OCI-LY1 (cell line): ENCODE measurements around the gene CMTM7.

ENCODE experiments used
- EZH2 ChIP-seq: fragments of 200-600 bp; sonication (generic), shearing (Covaris generic); IDR thresholded peaks from 2 replicates; pipeline ENCODE4 v1.8.0; 2017; ENCODE audit warnings: borderline replicate concordance, mixed run types, mild to moderate bottlenecking, antibody characterized with exemption, low read length, moderate library complexity, mixed read lengths
- TF ChIP-seq, protein P1 (sequence below): fragments of 200-600 bp; sonication (generic), shearing (Covaris generic); IDR thresholded peaks from 2 replicates; pipeline ENCODE4 v1.5.1; 2017; ENCODE audit warnings: mild to moderate bottlenecking, antibody characterized with exemption, low read length, moderate library complexity, mixed read lengths

DNA sequence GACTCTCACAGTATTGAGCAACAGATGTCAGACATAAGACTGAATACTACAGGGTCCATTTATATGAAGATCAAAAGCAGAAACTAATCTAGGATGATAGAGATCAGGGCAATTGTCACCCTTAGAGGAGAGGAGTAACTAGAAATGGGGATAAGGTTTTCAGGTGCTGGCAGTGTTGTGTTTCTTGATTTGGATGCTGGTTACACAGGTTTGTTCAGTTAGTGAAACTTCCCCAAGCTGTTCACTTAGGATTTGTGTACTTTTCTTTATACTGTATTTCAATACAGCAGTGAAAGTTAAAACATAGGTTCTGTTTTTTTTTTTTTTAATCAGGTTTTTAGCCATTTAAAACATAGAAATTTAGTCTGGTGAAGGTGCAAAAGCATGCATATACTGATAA, 39.1 kb upstream of the CMTM7 start:
- TF ChIP-seq, protein P1, sequence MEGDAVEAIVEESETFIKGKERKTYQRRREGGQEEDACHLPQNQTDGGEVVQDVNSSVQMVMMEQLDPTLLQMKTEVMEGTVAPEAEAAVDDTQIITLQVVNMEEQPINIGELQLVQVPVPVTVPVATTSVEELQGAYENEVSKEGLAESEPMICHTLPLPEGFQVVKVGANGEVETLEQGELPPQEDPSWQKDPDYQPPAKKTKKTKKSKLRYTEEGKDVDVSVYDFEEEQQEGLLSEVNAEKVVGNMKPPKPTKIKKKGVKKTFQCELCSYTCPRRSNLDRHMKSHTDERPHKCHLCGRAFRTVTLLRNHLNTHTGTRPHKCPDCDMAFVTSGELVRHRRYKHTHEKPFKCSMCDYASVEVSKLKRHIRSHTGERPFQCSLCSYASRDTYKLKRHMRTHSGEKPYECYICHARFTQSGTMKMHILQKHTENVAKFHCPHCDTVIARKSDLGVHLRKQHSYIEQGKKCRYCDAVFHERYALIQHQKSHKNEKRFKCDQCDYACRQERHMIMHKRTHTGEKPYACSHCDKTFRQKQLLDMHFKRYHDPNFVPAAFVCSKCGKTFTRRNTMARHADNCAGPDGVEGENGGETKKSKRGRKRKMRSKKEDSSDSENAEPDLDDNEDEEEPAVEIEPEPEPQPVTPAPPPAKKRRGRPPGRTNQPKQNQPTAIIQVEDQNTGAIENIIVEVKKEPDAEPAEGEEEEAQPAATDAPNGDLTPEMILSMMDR = no peak
- no peak for TF ChIP-seq EZH2
